ENCODE measurements around the gene CST7.

Gene CST7

GRCh38 chr20:24964506-24964840 lies 15.4 kb downstream of the CST7 start:
- DNase-seq (ENCODE audit: low read depth): no peak

GRCh38 chr20:24965065-24965919 lies 16.2 kb downstream of the CST7 start:
- no peak for DNase-seq (ENCODE audit: low read depth)

GRCh38 chr20:24966317-24967012 lies 17.4 kb downstream of the CST7 start:
- no peak for DNase-seq (ENCODE audit: low read depth)

- no peak for DNase-seq (ENCODE audit: low read depth)
These were observed 19.3 kb downstream of the CST7 start for GRCh38 chr20:24968278-24968800.

- DNase-seq (ENCODE audit: low read depth): no peak
These were observed 20.3 kb downstream of the CST7 start for GRCh38 chr20:24969186-24970029.

- DNase-seq (ENCODE audit: low read depth): no peak
These were observed 21.0 kb downstream of the CST7 start for GRCh38 chr20:24970030-24970553.

GRCh38 chr20:24970754-24971153 lies 21.7 kb downstream of the CST7 start:
- no peak for DNase-seq (ENCODE audit: low read depth)

GRCh38 chr20:24971376-24972101 lies 22.5 kb downstream of the CST7 start:
- DNase-seq (ENCODE audit: low read depth): no peak

- no peak for DNase-seq (ENCODE audit: low read depth)
These were observed 23.3 kb downstream of the CST7 start for GRCh38 chr20:24972341-24972740.

- DNase-seq (ENCODE audit: low read depth): no peak
These were observed 28.3 kb downstream of the CST7 start for GRCh38 chr20:24977336-24977735.

- no peak for DNase-seq (ENCODE audit: low read depth)
These were observed 28.7 kb downstream of the CST7 start for GRCh38 chr20:24977797-24978196.

- DNase-seq (ENCODE audit: low read depth): no peak
These were observed 29.4 kb downstream of the CST7 start for GRCh38 chr20:24978513-24978912.

GRCh38 chr20:24979036-24979960 lies 30.2 kb downstream of the CST7 start:
- no peak for DNase-seq (ENCODE audit: low read depth)

GRCh38 chr20:24980291-24981053 lies 31.4 kb downstream of the CST7 start:
- DNase-seq (ENCODE audit: low read depth): no peak

GRCh38 chr20:24981282-24981681 lies 32.2 kb downstream of the CST7 start:
- no peak for DNase-seq (ENCODE audit: low read depth)

- no peak for DNase-seq (ENCODE audit: low read depth)
These were observed 32.7 kb downstream of the CST7 start for GRCh38 chr20:24981790-24982189.

GRCh38 chr20:24983896-24984295 lies 34.8 kb downstream of the CST7 start:
- DNase-seq (ENCODE audit: low read depth): no peak

GRCh38 chr20:24984961-24985640 lies 36.0 kb downstream of the CST7 start:
- DNase-seq (ENCODE audit: low read depth): no peak

- no peak for DNase-seq (ENCODE audit: low read depth)
These were observed 36.7 kb downstream of the CST7 start for GRCh38 chr20:24985802-24986201.

All from activated T-cell treated with anti-CD3 and anti-CD28 coated beads for 24 hours (primary cell).